Small intestine (tissue), 7 donors: ENCODE results near the gene ABLIM3. TPM values are rescaled to one million over a fixed set of nuclear protein-coding genes. Genes with fewer than 3 reads are reported as not detected.

Experiments used
- DNase-seq, 2 donors: peaks; one replicate each; pipeline versions ENCODE4 v3.0.0 to v3.0.0-alpha.2; 2013
- FAIRE-seq: peaks from 2 replicates; lab custom pipeline; 2012; peaks lifted over from hg19 to GRCh38; lab: Jason Lieb, UNC
- H3K27ac ChIP-seq, 3 donors: one replicate each; pipeline ENCODE4 v1.5.1; 2013; ENCODE audit warnings: low read length in 2 of 3, mild to moderate bottlenecking in 2 of 3, control low read depth in 1 of 3, inconsistent platforms in 1 of 3, low read depth in 1 of 3, moderate library complexity in 1 of 3
- H3K27me3 ChIP-seq, 3 donors: one replicate each; pipeline ENCODE4 v1.6.1; 2013; ENCODE audit warnings: low read length in 3 of 3, inconsistent platforms in 1 of 3; ENCODE audit not compliant: control insufficient read depth in 3 of 3, insufficient read depth in 3 of 3
- H3K36me3 ChIP-seq, 3 donors: one replicate each; pipeline ENCODE4 v1.6.1; 2013; ENCODE audit warnings: low read length in 3 of 3, inconsistent platforms in 1 of 3, low read depth in 1 of 3, mild to moderate bottlenecking in 1 of 3, moderate library complexity in 1 of 3; ENCODE audit not compliant: control insufficient read depth in 3 of 3, insufficient read depth in 2 of 3
- H3K4me1 ChIP-seq, 3 donors: one replicate each; pipeline ENCODE4 v1.6.1; 2013; ENCODE audit warnings: low read length in 2 of 3, inconsistent platforms in 1 of 3, low read depth in 1 of 3, mild to moderate bottlenecking in 1 of 3, moderate library complexity in 1 of 3; ENCODE audit not compliant: control insufficient read depth in 3 of 3, insufficient read depth in 2 of 3
- H3K4me3 ChIP-seq, 3 donors: one replicate each; pipeline ENCODE4 v1.5.1; 2013; ENCODE audit warnings: low read length in 3 of 3, control low read depth in 1 of 3, inconsistent platforms in 1 of 3, low read depth in 1 of 3, mild to moderate bottlenecking in 1 of 3, moderate library complexity in 1 of 3
- H3K9me3 ChIP-seq, 2 donors: one replicate each; pipeline ENCODE4 v1.6.1; 2013; ENCODE audit warnings: low read depth in 1 of 2, low read length in 1 of 2; ENCODE audit not compliant: control insufficient read depth in 2 of 2, insufficient read depth in 1 of 2
- WGBS, 3 donors: extraction: QIAGEN DNeasy Blood & Tissue Kit; methylation state at CpG; one replicate each; pipeline ENCODE4 v1.1.7; 2013; 5-methylcytosine and 5-hydroxymethylcytosine counted together
- polyA plus RNA-seq, 4 donors: library from polyadenylated mRNA; stranded (reverse) in 3 of 4; unstranded in 1 of 4; fragments of 200-250 nt in 3 of 4; fragments of 120-200 nt in 1 of 4; gene quantifications; one replicate each; pipeline versions ENCODE4 v1.2.1 to v1.2.3, GENCODE V29; 2013
- donor health status: healthy with polysubstance abuse.
- donor health status: control.
- donor health status: control.
- donor health status: Bipolar disorder and iron deficiency.
- donor health status: healthy.

The ABLIM3 gene
- polyA plus RNA-seq, 4 donors, result 0.89 to 10.0 (median 5.3) TPM

- FAIRE-seq (no peak), DNase-seq (no peak)
- H3K9me3 ChIP-seq, result no peaks in the 10 kb centered on the region
- no peaks in the 10 kb centered on the region for H3K4me1 ChIP-seq
- H3K27me3 ChIP-seq, result peaks cover 0 to 3% (median 0%) of the 10 kb centered on the region in 3 donors
- no peak overlapping the region for H3K4me3 ChIP-seq
- 59 to 69% (median 69%) methylated on average over 6 of the region's 6 CpGs for WGBS, 3 donors
- no peaks in the 10 kb centered on the region for H3K36me3 ChIP-seq
- H3K27ac ChIP-seq, result no peak overlapping the region
These were observed 59.1 kb downstream of the ABLIM3 start for GRCh38 chr5:149200355-149200754.

GRCh38 chr5:149201121-149201637, 59.9 kb downstream of the ABLIM3 start:
- peaks cover 0 to 3% (median 0%) of the 10 kb centered on the region in 3 donors for H3K27me3 ChIP-seq
- H3K9me3 ChIP-seq, result no peaks in the 10 kb centered on the region
- no peaks in the 10 kb centered on the region for H3K36me3 ChIP-seq
- FAIRE-seq (no peak), DNase-seq (no peak)
- 55 to 80% (median 65%) methylated on average over 6 of the region's 6 CpGs for WGBS, 3 donors
- no peak overlapping the region for H3K27ac ChIP-seq
- no peaks in the 10 kb centered on the region for H3K4me1 ChIP-seq
- H3K4me3 ChIP-seq, result no peak overlapping the region

DNA sequence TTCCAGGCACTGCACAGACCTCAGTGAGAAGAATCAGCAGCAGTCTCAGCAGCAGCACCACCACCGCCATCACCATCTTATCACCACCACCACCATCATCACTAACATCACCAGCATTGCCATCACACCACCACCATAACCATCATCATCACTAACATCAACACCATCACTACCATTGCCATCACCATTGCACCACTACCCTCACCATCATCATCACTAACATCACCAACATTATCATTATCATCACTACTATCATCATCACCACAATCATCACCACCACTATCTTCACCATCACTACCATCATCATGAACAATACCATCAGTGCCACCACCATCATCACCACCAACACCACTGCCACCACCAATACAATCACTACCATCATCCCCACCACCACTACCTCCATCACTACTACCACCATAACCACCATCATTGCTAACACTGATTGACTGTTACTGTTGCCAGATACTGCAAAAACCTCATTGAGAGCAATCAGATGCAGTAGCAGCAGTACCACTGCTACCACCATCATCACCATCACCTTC, 61.7 kb downstream of the ABLIM3 start:
- FAIRE-seq (no peak), DNase-seq (no peak)
- Histone ChIP-seq H3K4me1 (no peaks in the 10 kb centered on the region), H3K36me3 (no peaks in the 10 kb centered on the region), H3K27me3 (peaks cover 0 to 3% (median 0%) of the 10 kb centered on the region in 3 donors), H3K4me3 (no peak overlapping the region), H3K27ac (no peak overlapping the region), H3K9me3 (no peaks in the 10 kb centered on the region)
- WGBS, 3 donors, result 94 to 100% (median 97%) methylated on average over 1 of the region's 1 CpG

DNA sequence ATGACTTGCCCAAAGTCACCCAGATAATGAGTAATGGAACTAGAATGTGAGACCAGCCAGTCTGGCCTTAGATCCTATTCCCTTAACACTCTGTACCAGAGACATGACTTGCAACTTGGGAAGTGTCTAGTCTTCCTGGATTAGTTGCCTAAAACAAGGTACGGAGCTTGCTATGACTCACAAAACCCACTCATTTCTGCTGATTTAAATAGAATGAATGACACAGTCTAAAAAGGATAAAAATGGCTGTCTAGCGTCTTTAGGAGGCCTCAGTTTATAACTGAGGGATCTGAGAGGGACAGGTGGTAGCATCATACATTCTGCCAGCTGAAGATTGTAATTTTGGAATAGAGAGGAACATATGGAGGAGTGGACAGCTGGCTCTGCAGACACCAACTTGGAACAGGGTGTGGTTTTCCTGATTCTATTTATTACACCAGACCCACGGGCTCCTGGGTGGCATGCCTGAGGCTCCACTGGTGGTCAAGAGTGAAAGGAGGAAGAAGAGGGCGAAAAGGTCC, 62.7 kb downstream of the ABLIM3 start:
- 56 to 64% (median 62%) methylated on average over 4 of the region's 4 CpGs for WGBS, 3 donors
- FAIRE-seq, result no peak
- Histone ChIP-seq H3K36me3 (no peaks in the 10 kb centered on the region), H3K4me3 (no peak overlapping the region), H3K4me1 (no peaks in the 10 kb centered on the region), H3K27ac (no peak overlapping the region), H3K9me3 (no peaks in the 10 kb centered on the region), H3K27me3 (peaks cover 0 to 3% (median 0%) of the 10 kb centered on the region in 3 donors)
- DNase-seq, result no peak

DNA sequence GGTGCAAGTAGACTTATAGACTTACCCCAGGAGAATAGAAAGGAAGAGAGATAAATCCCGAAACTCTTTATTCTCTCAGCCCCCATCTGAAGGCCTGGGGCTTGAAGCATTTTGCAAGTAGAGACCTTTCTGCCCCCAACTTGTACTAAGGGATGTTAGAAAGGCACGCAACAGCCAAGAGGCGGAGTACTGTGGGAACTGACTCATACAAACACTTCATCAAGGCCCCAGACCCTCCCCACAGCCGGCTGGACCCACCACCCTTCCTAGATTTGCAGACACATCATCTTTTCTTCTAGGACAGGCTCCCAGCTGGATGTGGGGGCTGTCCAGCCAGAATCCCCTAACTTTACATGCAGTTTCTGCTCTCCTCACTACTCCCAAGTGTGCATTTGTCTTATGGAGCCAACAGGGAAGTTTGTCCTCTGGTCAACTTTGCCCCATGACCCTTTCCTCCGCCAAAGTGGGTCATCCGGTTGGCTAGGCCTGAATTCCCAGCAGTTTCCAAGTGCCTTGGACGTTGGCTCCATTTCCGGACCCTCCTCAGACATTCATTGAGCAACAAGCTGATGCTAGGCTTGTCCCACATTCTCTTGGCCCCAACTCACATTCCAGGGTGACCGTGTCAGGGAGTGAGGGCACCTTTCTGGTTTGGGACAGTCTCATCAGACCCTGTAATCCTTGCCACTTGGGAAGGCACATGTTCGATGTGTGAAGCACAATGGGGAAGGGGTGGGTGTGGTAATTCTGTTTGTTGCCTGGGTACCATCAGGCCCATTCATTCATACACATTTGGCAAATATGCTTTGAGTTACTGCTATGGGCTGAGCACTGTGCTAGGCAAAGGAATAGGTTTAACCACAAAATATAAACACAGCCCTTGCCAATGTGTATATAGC, 64.6 kb downstream of the ABLIM3 start:
- WGBS, 3 donors, result 63 to 77% (median 76%) methylated on average over 10 of the region's 10 CpGs
- no peaks in the 10 kb centered on the region for H3K9me3 ChIP-seq
- no peaks in the 10 kb centered on the region for H3K27me3 ChIP-seq
- DNase-seq, result peak in 1 of 2 donors; percentile 7
- H3K36me3 ChIP-seq, result no peaks in the 10 kb centered on the region
- peak overlapping the region in 1 of 3 donors; percentile 59 for H3K27ac ChIP-seq
- no peak for FAIRE-seq
- H3K4me1 ChIP-seq, result no peaks in the 10 kb centered on the region
- no peak overlapping the region for H3K4me3 ChIP-seq

GRCh38 chr5:149206524-149207141, 65.3 kb downstream of the ABLIM3 start:
- Histone ChIP-seq H3K27ac (peak overlapping the region in 1 of 3 donors; percentile 24), H3K4me1 (peaks cover 0 to 2% (median 0%) of the 10 kb centered on the region in 3 donors), H3K4me3 (no peak overlapping the region), H3K9me3 (no peaks in the 10 kb centered on the region), H3K36me3 (no peaks in the 10 kb centered on the region), H3K27me3 (no peaks in the 10 kb centered on the region)
- FAIRE-seq, result no peak
- no peak for DNase-seq
- WGBS, 3 donors, result 62 to 68% (median 63%) methylated on average over 10 of the region's 10 CpGs

DNA sequence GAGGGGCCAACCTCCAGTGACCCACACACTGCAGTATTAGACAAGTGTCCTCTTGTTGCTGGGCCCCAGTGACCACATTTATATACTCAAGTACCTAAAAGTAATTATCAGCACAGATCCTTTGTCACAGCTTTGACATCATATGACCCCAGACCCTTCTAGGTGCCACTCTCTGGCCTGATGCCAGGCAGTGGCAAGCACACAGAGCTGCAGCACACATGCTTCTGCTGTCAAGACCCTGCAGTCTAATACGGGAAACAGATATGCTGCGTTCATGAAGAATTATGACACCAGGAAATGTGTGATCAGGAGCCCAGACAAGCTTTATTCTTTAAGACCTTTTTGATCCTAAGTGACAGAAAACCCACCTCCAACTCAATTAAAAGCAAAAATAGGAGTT, 66.5 kb downstream of the ABLIM3 start:
- WGBS, 3 donors, result 67 to 76% (median 70%) methylated on average over 2 of the region's 2 CpGs
- no peak overlapping the region for H3K4me3 ChIP-seq
- no peaks in the 10 kb centered on the region for H3K36me3 ChIP-seq
- peaks cover 0 to 2% (median 0%) of the 10 kb centered on the region in 3 donors for H3K4me1 ChIP-seq
- H3K27ac ChIP-seq, result no peak overlapping the region
- DNase-seq (no peak), FAIRE-seq (no peak)
- no peaks in the 10 kb centered on the region for H3K27me3 ChIP-seq
- H3K9me3 ChIP-seq, result no peaks in the 10 kb centered on the region

- H3K27me3 ChIP-seq, result no peaks in the 10 kb centered on the region
- H3K27ac ChIP-seq, result no peak overlapping the region
- peaks cover 0 to 2% (median 0%) of the 10 kb centered on the region in 3 donors for H3K4me1 ChIP-seq
- DNase-seq (no peak), FAIRE-seq (no peak)
- 73 to 85% (median 76%) methylated on average over 4 of the region's 4 CpGs for WGBS, 3 donors
- no peak overlapping the region for H3K4me3 ChIP-seq
- no peaks in the 10 kb centered on the region for H3K36me3 ChIP-seq
- H3K9me3 ChIP-seq, result no peaks in the 10 kb centered on the region
These were observed 68.9 kb downstream of the ABLIM3 start for GRCh38 chr5:149210225-149210624.
